ENCODE measurements around the gene CDK14.

- TF ChIP-seq CTCF (IDR thresholded peaks at IDR 0.05; ENCODE audit: extremely low read depth in 1 of 2, insufficient read depth in 1 of 2, low read depth in 1 of 2, low read length in 2 of 2) = no peak
- no peak for TF ChIP-seq EZH2 (IDR thresholded peaks at IDR 0.05; ENCODE audit: borderline replicate concordance, low read depth, low read length, severe bottlenecking)
- no peak for TF ChIP-seq POLR2A (IDR thresholded peaks at IDR 0.05; ENCODE audit: low read depth, low read length)
- TF ChIP-seq JUN (IDR thresholded peaks at IDR 0.05; ENCODE audit: borderline replicate concordance, insufficient read depth, insufficient read length, low read depth) = no peak
- peak; percentile 16 for TF ChIP-seq GATA2 (IDR thresholded peaks at IDR 0.05; ENCODE audit: insufficient read depth, insufficient read length, low read depth, low read length)
These were observed 228.5 kb downstream of the CDK14 start for GRCh38 chr7:90824386-90825307.
